Left colon (tissue), 2 donors: ENCODE data around the gene SH3BP5. TPM values are rescaled to one million over a fixed set of nuclear protein-coding genes. Genes with fewer than 3 reads are reported as not detected.

Experiments used
- total RNA-seq, 2 donors: library from RNA; stranded (reverse); fragmentation: NEBNext Ultra II Directional; extraction: Animal tissue kit (Norgen Biotek cat#: 25700); gene quantifications; one replicate each; pipeline ENCODE4 v1.2.1, GENCODE V29; 2021
- donor health status: DM: no; HTN: no; CAD: no.
- donor health status: DM: yes; HTN: yes; CAD: no.

The SH3BP5 gene
- total RNA-seq, 2 donors from 2014 or later: 7.6 to 12.1 TPM

Other genes starting within 250 kb of the SH3BP5 start
- gene RBSN, start 233.4 kb downstream of the SH3BP5 start, total RNA-seq: 10 to 100 TPM; 13.8 to 15.7 TPM
- gene CAPN7, start 126.3 kb downstream of the SH3BP5 start, total RNA-seq: 10 to 100 TPM; 33.6 to 39.0 TPM
- 1 to 10 TPM; 6.3 to 8.0 TPM for gene METTL6, start 95.0 kb upstream of the SH3BP5 start, total RNA-seq
- gene EAF1, start 95.0 kb upstream of the SH3BP5 start, total RNA-seq: 10 to 100 TPM; 21.4 to 22.4 TPM
- gene COLQ, start 189.1 kb upstream of the SH3BP5 start, total RNA-seq: 1 to 10 TPM; 1.3 to 1.7 TPM